H9 (cell line): ENCODE results near the gene PRKCG. TPM values are rescaled to one million over a fixed set of nuclear protein-coding genes. Genes with fewer than 3 reads are reported as not detected.

ENCODE experiments used
- DNase-seq: peaks from one replicate; pipeline ENCODE4 v3.0.0-alpha.2; 2017
- H2AFZ ChIP-seq: one replicate; pipeline ENCODE4 v1.6.1; 2013; ENCODE audit warnings: mild to moderate bottlenecking, low read length, control low read depth, moderate library complexity
- H2AK5ac ChIP-seq: 2 replicates; pipeline ENCODE4 v1.6.1; 2013; ENCODE audit warnings: low read length, control low read depth, mixed read lengths; ENCODE audit not compliant: insufficient read length
- H2BK120ac ChIP-seq: one replicate; pipeline ENCODE4 v1.6.1; 2013; ENCODE audit warnings: low read depth, mild to moderate bottlenecking, low read length, control low read depth, inconsistent platforms; ENCODE audit not compliant: poor library complexity, severe bottlenecking
- H2BK12ac ChIP-seq: 2 replicates; pipeline ENCODE4 v1.6.1; 2013; ENCODE audit warnings: low read length, control low read depth, mixed read lengths, low read depth; ENCODE audit not compliant: insufficient read length
- H2BK15ac ChIP-seq: 2 replicates; pipeline ENCODE4 v1.6.1; 2013; ENCODE audit warnings: low read depth, low read length, control low read depth
- H2BK20ac ChIP-seq: one replicate; pipeline ENCODE4 v1.6.1; 2013; ENCODE audit warnings: low read depth, mild to moderate bottlenecking, low read length, control low read depth, inconsistent platforms; ENCODE audit not compliant: poor library complexity, severe bottlenecking
- H2BK5ac ChIP-seq: 2 replicates; pipeline ENCODE4 v1.6.1; 2013; ENCODE audit warnings: low read length, control low read depth, mixed read lengths; ENCODE audit not compliant: insufficient read length
- H3K14ac ChIP-seq: 2 replicates; pipeline ENCODE4 v1.6.1; 2013; ENCODE audit warnings: low read length, control low read depth; ENCODE audit not compliant: insufficient read depth
- H3K18ac ChIP-seq: 2 replicates; pipeline ENCODE4 v1.6.1; 2013; ENCODE audit warnings: low read depth, mild to moderate bottlenecking, mixed read lengths, low read length, control low read depth; ENCODE audit not compliant: insufficient read length
- H3K23ac ChIP-seq: 2 replicates; pipeline ENCODE4 v1.6.1; 2013; ENCODE audit warnings: low read length, control low read depth, mixed read lengths, low read depth; ENCODE audit not compliant: insufficient read length
- H3K23me2 ChIP-seq: 2 replicates; pipeline ENCODE4 v1.6.1; 2013; ENCODE audit warnings: low read depth, mild to moderate bottlenecking, mixed read lengths, low read length, control low read depth; ENCODE audit not compliant: insufficient read length, poor library complexity, severe bottlenecking
- H3K27ac ChIP-seq: 2 replicates; pipeline ENCODE4 v1.5.1; 2013; ENCODE audit warnings: low read length, control low read depth, mixed read lengths, low read depth; ENCODE audit not compliant: insufficient read length
- H3K27me3 ChIP-seq: 2 replicates; pipeline ENCODE4 v1.6.1; 2013; ENCODE audit warnings: low read length, control low read depth, inconsistent platforms; ENCODE audit not compliant: insufficient read depth
- H3K4ac ChIP-seq: 2 replicates; pipeline ENCODE4 v1.6.1; 2013; ENCODE audit warnings: low read depth, mild to moderate bottlenecking, control low read depth, inconsistent platforms, low read length, moderate library complexity
- H3K4me1 ChIP-seq: 2 replicates; pipeline ENCODE4 v1.6.1; 2013; ENCODE audit warnings: low read length, control low read depth, inconsistent platforms; ENCODE audit not compliant: insufficient read depth
- H3K4me2 ChIP-seq: 2 replicates; pipeline ENCODE4 v1.6.1; 2013; ENCODE audit warnings: low read length, control low read depth, mixed read lengths; ENCODE audit not compliant: insufficient read length, insufficient read depth
- H3K56ac ChIP-seq: 2 replicates; pipeline ENCODE4 v1.6.1; 2013; ENCODE audit warnings: low read depth, mild to moderate bottlenecking, mixed read lengths, low read length, control low read depth; ENCODE audit not compliant: insufficient read length
- H3K79me1 ChIP-seq: 2 replicates; pipeline ENCODE4 v1.6.1; 2013; ENCODE audit warnings: low read depth, mild to moderate bottlenecking, moderate library complexity, low read length, control low read depth, inconsistent platforms; ENCODE audit not compliant: insufficient read depth, poor library complexity, severe bottlenecking
- H3K79me2 ChIP-seq: 2 replicates; pipeline ENCODE4 v1.6.1; 2013; ENCODE audit warnings: low read length, control low read depth, inconsistent platforms; ENCODE audit not compliant: insufficient read depth
- H3K9ac ChIP-seq: 2 replicates; pipeline ENCODE4 v1.6.1; 2013; ENCODE audit warnings: low read length, control low read depth, mixed read lengths; ENCODE audit not compliant: insufficient read length; ENCODE audit errors: extremely low read depth
- H3K9me3 ChIP-seq: one replicate; pipeline ENCODE4 v1.6.1; 2013; ENCODE audit warnings: low read depth, low read length, inconsistent platforms; ENCODE audit not compliant: control insufficient read depth
- H3T11ph ChIP-seq: one replicate; pipeline ENCODE4 v1.6.1; 2013; ENCODE audit warnings: mild to moderate bottlenecking, low read length, control low read depth, inconsistent platforms
- H4K20me1 ChIP-seq: one replicate; pipeline ENCODE4 v1.6.1; 2013; ENCODE audit not compliant: control insufficient read depth, insufficient read length, insufficient read depth
- H4K5ac ChIP-seq: 2 replicates; pipeline ENCODE4 v1.6.1; 2013; ENCODE audit warnings: low read depth, mild to moderate bottlenecking, mixed read lengths, low read length, control low read depth; ENCODE audit not compliant: insufficient read length
- H4K8ac ChIP-seq: replicated peaks from 2 replicates; pipeline ENCODE4 v1.6.1; 2013; ENCODE audit warnings: low read length, control low read depth, mixed read lengths, low read depth; ENCODE audit not compliant: insufficient read length
- H4K91ac ChIP-seq: 2 replicates; pipeline ENCODE4 v1.6.1; 2013; ENCODE audit warnings: low read depth, mild to moderate bottlenecking, moderate library complexity, mixed read lengths, low read length, control low read depth; ENCODE audit not compliant: insufficient read length
- H3K27ac Mint-ChIP-seq, 3 experiments: 2 replicates in 2 of 3; 3 replicates in 1 of 3; pipeline ENCODE4 v1.8.0; 2020 to 2021; ENCODE audit warnings: mixed read lengths in 3 of 3, mild to moderate bottlenecking in 1 of 3, moderate library complexity in 1 of 3
- H3K27me3 Mint-ChIP-seq: 2 replicates; pipeline ENCODE4 v1.8.0; 2021; ENCODE audit warnings: low read depth, mild to moderate bottlenecking, moderate library complexity, mixed read lengths
- H3K36me3 Mint-ChIP-seq, 3 experiments: 2 replicates in 2 of 3; 3 replicates in 1 of 3; pipeline ENCODE4 v1.8.0; 2020 to 2021; ENCODE audit warnings: low read depth in 3 of 3, mixed read lengths in 3 of 3; ENCODE audit not compliant: insufficient read depth in 1 of 3
- H3K4me1 Mint-ChIP-seq, 2 experiments: 2 replicates each; pipeline ENCODE4 v1.8.0; 2020; ENCODE audit warnings: mixed read lengths in 2 of 2
- H3K4me3 Mint-ChIP-seq, 2 experiments: 2 replicates in 1 of 2; 3 replicates in 1 of 2; pipeline ENCODE4 v1.8.0; 2020 to 2021; ENCODE audit warnings: mild to moderate bottlenecking in 2 of 2, mixed read lengths in 2 of 2, moderate library complexity in 1 of 2
- H3K9me3 Mint-ChIP-seq, 2 experiments: 2 replicates in 1 of 2; 3 replicates in 1 of 2; pipeline ENCODE4 v1.8.0; 2020; ENCODE audit warnings: mild to moderate bottlenecking in 2 of 2, mixed read lengths in 2 of 2, moderate library complexity in 1 of 2
- CTCF ChIP-seq: fragments of 200-600 bp; sonication (generic); conservative IDR thresholded peaks from 3 replicates; pipeline ENCODE4 v1.8.0; 2021; ENCODE audit warnings: antibody characterized with exemption, mild to moderate bottlenecking
- WGBS: extraction: QIAGEN DNeasy Blood & Tissue Kit; methylation state at CpG from one replicate; pipeline ENCODE4 v1.1.7; 2013; ENCODE audit warnings: missing lambda C conversion rate, low lambda C conversion rate, mixed read lengths; ENCODE audit not compliant: insufficient read length; ENCODE audit errors: extremely low coverage; 5-methylcytosine and 5-hydroxymethylcytosine counted together
- total RNA-seq: library from RNA; stranded (reverse); gene quantifications from 2 replicates; pipeline ENCODE4 v1.2.1, GENCODE V29; 2021

PRKCG gene
- total RNA-seq, 1 experiment from 2014 or later: 8.8 TPM

GRCh38 chr19:53874606-53874990, 7.4 kb upstream of the PRKCG start:
- WGBS: no CpG with 5 or more reads among the region's 6 CpGs
- Mint-ChIP-seq H3K36me3 (peaks cover 28 to 49% (median 48%) of the 10 kb centered on the region in 3 experiments; a peak in 6 of 7 replicates), H3K27me3 (no peaks in the 10 kb centered on the region), H3K27ac (peak overlapping the region in 2 of 3 experiments; percentile 59 to 80; a peak in 4 of 7 replicates), H3K4me3 (no peak overlapping the region; a peak in 1 of 5 replicates), H3K4me1 (peaks cover 25 to 37% of the 10 kb centered on the region in 2 experiments), H3K9me3 (no peaks in the 10 kb centered on the region)
- H3K27ac ChIP-seq: no peak overlapping the region
- H4K20me1 ChIP-seq: no peaks in the 10 kb centered on the region
- no peak overlapping the region for H3K14ac ChIP-seq
- H3K27me3 ChIP-seq: no peaks in the 10 kb centered on the region
- H3K79me1 ChIP-seq: no peaks in the 10 kb centered on the region
- no peaks in the 10 kb centered on the region; the same call in 1 of the 2 replicates for H3K4me1 ChIP-seq
- H4K5ac ChIP-seq: no peak overlapping the region
- H3T11ph ChIP-seq: no peak overlapping the region
- peaks cover 7% of the 10 kb centered on the region for H3K23me2 ChIP-seq
- no peak overlapping the region for H3K9ac ChIP-seq
- no peak overlapping the region for H3K23ac ChIP-seq
- H3K18ac ChIP-seq: no peak overlapping the region
- no peak overlapping the region for H2AK5ac ChIP-seq
- H2BK12ac ChIP-seq: no peak overlapping the region
- H2AFZ ChIP-seq: no peak overlapping the region
- H2BK20ac ChIP-seq: no peak overlapping the region
- no peak for DNase-seq
- TF ChIP-seq CTCF: no peak
- peaks cover 2% of the 10 kb centered on the region; the same call in 1 of the 2 replicates for H3K79me2 ChIP-seq
- H2BK15ac ChIP-seq: no peak overlapping the region
- H2BK5ac ChIP-seq: no peak overlapping the region
- no peak overlapping the region for H4K91ac ChIP-seq
- H2BK120ac ChIP-seq: no peak overlapping the region
- no peaks in the 10 kb centered on the region for H3K9me3 ChIP-seq
- H4K8ac ChIP-seq: no peak overlapping the region
- H3K4ac ChIP-seq: no peak overlapping the region
- no peak overlapping the region for H3K4me2 ChIP-seq
- H3K56ac ChIP-seq: no peak overlapping the region
